C4-2B (cell line): ENCODE results near the gene ADAMTS13.

Experiments used
- CTCF ChIP-seq: fragments of 450-650 bp; conservative IDR thresholded peaks from 2 replicates; pipeline ENCODE4 v1.5.1; 2017; ENCODE audit warnings: mild to moderate bottlenecking
- ZFX ChIP-seq: fragments of 450-650 bp; IDR thresholded peaks from 2 replicates; pipeline ENCODE4 v1.6.1; 2017

DNA sequence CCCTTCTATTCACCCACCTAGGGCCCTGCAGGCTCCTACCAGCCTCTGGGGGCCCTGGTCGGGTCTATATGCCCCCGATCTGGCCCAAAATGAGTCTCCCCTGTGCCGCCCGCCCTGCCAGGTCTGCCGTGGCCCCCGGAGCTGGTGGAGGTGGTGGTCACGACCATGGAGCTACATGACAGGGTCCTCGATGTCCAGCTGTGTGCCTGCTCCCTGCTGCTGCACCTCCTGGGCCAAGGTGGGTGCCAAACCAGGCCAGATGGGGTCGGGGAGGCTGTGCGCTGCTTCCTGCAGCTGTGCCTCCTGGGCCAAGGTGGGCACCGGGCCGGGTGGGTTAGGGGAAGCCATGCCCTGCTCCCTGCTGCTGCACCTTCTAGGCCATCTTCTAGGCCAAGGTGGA lies 21.9 kb upstream of the ADAMTS13 start:
- no peak for TF ChIP-seq CTCF
- TF ChIP-seq ZFX, result no peak
